K562 (cell line): ENCODE measurements around the gene MCOLN2. TPM values are rescaled to one million over a fixed set of nuclear protein-coding genes. Genes with fewer than 3 reads are reported as not detected.
"Not testable (repeated sequence)": the region's sequence is repeated elsewhere in the genome, so short reads cannot be mapped to it uniquely, and the experiment has no call there.

Source experiments
- ATAC-seq: fragments of 200-7000 bp; cut with Tn5 transposase; 3 replicates; pipeline ENCODE4 v1.9.1; 2020; ENCODE audit warnings: moderate library complexity
- BruUV-seq: library from RNA; stranded (reverse); fragments of 400-500 nt; replicated peaks from 2 replicates; lab custom pipeline; 2021; lab: Mats Ljungman, UMichigan
- CTCF ChIA-PET: fragments of 300-600 bp; formaldehyde crosslinking; extraction: SDS; loops from one replicate; lab custom pipeline; 2021; ENCODE audit warnings: low intra/inter-chr PET ratio; lab: Yijun Ruan, JAX
- POLR2A ChIA-PET: fragments of 300-600, 350-650 bp; sonication (Branson Sonifier 250); formaldehyde crosslinking; extraction: SDS; loops from one replicate; lab custom pipeline; 2021; ENCODE audit warnings: antibody characterized with exemption, inconsistent platforms; lab: Yijun Ruan, JAX
- DNase-seq, 4 experiments: peaks; one replicate each; pipeline versions ENCODE4 v3.0.0 to v3.0.0-alpha.2; 2011 to 2018; ENCODE audit warnings: low spot score in 3 of 4, mixed read lengths in 3 of 4; ENCODE audit errors: extremely low read depth in 1 of 4
- FAIRE-seq: peaks from 2 replicates; lab custom pipeline; 2011; peaks lifted over from hg19 to GRCh38; lab: Jason Lieb, UNC
- H2AFZ ChIP-seq: 2 replicates; pipeline ENCODE4 v1.6.0; 2011; ENCODE audit warnings: low read depth, low read length, control low read depth, inconsistent platforms
- H3K27ac ChIP-seq: fragments of 200-600 bp; 3 replicates; pipeline ENCODE4 v1.8.0; 2011; ENCODE audit warnings: low read depth, mild to moderate bottlenecking, control low read depth, inconsistent platforms, low read length, moderate library complexity, mixed read lengths; ENCODE audit errors: extremely low read depth
- H3K27me3 ChIP-seq, 2 experiments: fragments of 300-600 bp in 1 of 2; 2 replicates in 1 of 2; 3 replicates in 1 of 2; pipeline versions ENCODE4 v1.6.0 to v1.8.0; 2011; ENCODE audit warnings: inconsistent platforms in 2 of 2, low read length in 2 of 2, mild to moderate bottlenecking in 1 of 2, mixed read lengths in 1 of 2, moderate library complexity in 1 of 2; ENCODE audit not compliant: control insufficient read depth in 2 of 2, insufficient read depth in 2 of 2
- H3K36me3 ChIP-seq: fragments of 300-600 bp; 3 replicates; pipeline ENCODE4 v1.8.0; 2011; ENCODE audit warnings: mild to moderate bottlenecking, low read length, inconsistent platforms; ENCODE audit not compliant: control insufficient read depth, insufficient read depth
- H3K4me1 ChIP-seq, 2 experiments: fragments of 200-600 bp in 1 of 2; replicated peaks in 1 of 2; 2 replicates in 1 of 2; 3 replicates in 1 of 2; pipeline versions ENCODE4 v1.5.1 to v1.8.0; 2011; ENCODE audit warnings: inconsistent platforms in 2 of 2, low read length in 2 of 2, mild to moderate bottlenecking in 1 of 2, mixed read lengths in 1 of 2, moderate library complexity in 1 of 2; ENCODE audit not compliant: control insufficient read depth in 2 of 2, insufficient read depth in 2 of 2
- H3K4me2 ChIP-seq: 2 replicates; pipeline ENCODE4 v1.6.1; 2011; ENCODE audit warnings: low read length, control low read depth, inconsistent platforms, mixed read lengths; ENCODE audit not compliant: insufficient read depth
- H3K4me3 ChIP-seq: fragments of 200-600 bp; sonication (generic), shearing (Covaris generic); 2 replicates; pipeline ENCODE4 v1.5.1; 2016; ENCODE audit warnings: control low read depth, inconsistent platforms
- H3K79me2 ChIP-seq: fragments of 200-600 bp; 3 replicates; pipeline ENCODE4 v1.8.0; 2011; ENCODE audit warnings: low read length, inconsistent platforms; ENCODE audit not compliant: control insufficient read depth, insufficient read depth
- H3K9ac ChIP-seq, 2 experiments: 2 replicates each; pipeline versions ENCODE4 v1.6.0 to v1.6.1; 2011; ENCODE audit warnings: low read depth in 2 of 2, low read length in 2 of 2, control low read depth in 1 of 2, inconsistent platforms in 1 of 2, mild to moderate bottlenecking in 1 of 2, mixed read lengths in 1 of 2; ENCODE audit not compliant: insufficient read depth in 1 of 2
- H3K9me1 ChIP-seq: one replicate; pipeline ENCODE4 v1.6.0; 2011; ENCODE audit warnings: inconsistent platforms, mild to moderate bottlenecking, low read length, moderate library complexity; ENCODE audit not compliant: control insufficient read depth, insufficient read depth
- H3K9me3 ChIP-seq: replicated peaks from 2 replicates; pipeline ENCODE4 v1.5.1; 2011; ENCODE audit warnings: low read depth, low read length, inconsistent platforms; ENCODE audit not compliant: control insufficient read depth, insufficient read depth
- H4K20me1 ChIP-seq: replicated peaks from 2 replicates; pipeline ENCODE4 v1.6.1; 2011; ENCODE audit warnings: low read length, inconsistent platforms, mixed read lengths; ENCODE audit not compliant: control insufficient read depth, insufficient read depth
- FOXM1 ChIP-seq, 2 experiments: fragments of 450-650 bp in 1 of 2; sonication (generic) in 1 of 2; formaldehyde crosslinking in 1 of 2; IDR thresholded peaks; 2 replicates each; pipeline versions ENCODE4 v1.6.1 to v1.9.0; 2017 to 2022; ENCODE audit warnings: low read depth in 2 of 2, mild to moderate bottlenecking in 2 of 2, missing genetic modification reagents in 1 of 2, moderate library complexity in 1 of 2
- NCOA6 ChIP-seq: fragments of 450-650 bp; IDR thresholded peaks from 2 replicates; pipeline ENCODE4 v1.6.1; 2017; ENCODE audit warnings: mild to moderate bottlenecking
- STAT5A ChIP-seq: IDR thresholded peaks from 2 replicates; pipeline ENCODE4 v1.6.1; 2012; ENCODE audit warnings: low read length, inconsistent platforms, borderline replicate concordance
- ZBTB17 ChIP-seq: fragments of 450-650 bp; formaldehyde crosslinking; IDR thresholded peaks from 2 replicates; pipeline ENCODE4 v1.4.0; 2020; ENCODE audit warnings: mild to moderate bottlenecking
- ZC3H11A ChIP-seq: IDR thresholded peaks from 2 replicates; pipeline ENCODE4 v1.6.1; 2012; ENCODE audit warnings: low read depth, low read length, improper control_type of control experiment
- WGBS: fragments of 100-300 bp; shearing (Covaris generic); methylation state at CpG from one replicate; pipeline ENCODE4 v1.1.6; 2016; ENCODE audit warnings: low coverage, mixed read lengths; ENCODE audit not compliant: insufficient coverage; ENCODE audit errors: missing lambda C conversion rate; 5-methylcytosine and 5-hydroxymethylcytosine counted together
- in situ Hi-C: fragments of 300-500 bp; cut with MboI; formaldehyde crosslinking; loops from 4 replicates; pipeline ENCODE4 v1.15.0; 2018; ENCODE audit warnings: inconsistent platforms, mixed read lengths
- intact Hi-C: fragments of 100-400 bp; cut with micrococcal nuclease; formaldehyde crosslinking; loops from 2 replicates; pipeline ENCODE4 v1.14.2; 2022
- polyA plus RNA-seq, 8 experiments: library from polyadenylated mRNA; depleted of rRNA in 4 of 8; stranded (reverse) in 5 of 8; unstranded in 3 of 8; fragments of >200 nt; fragmentation: Nextera tagmentation in 2 of 8; fragmentation: Illumina TruSeq in 1 of 8; extraction: Ambion mirVana in 2 of 8; extraction: Trizol in 1 of 8; gene quantifications; 2 replicates each; pipeline versions ENCODE4 v1.2.1 to v1.2.3, GENCODE V29; 2011 to 2014; ENCODE audit warnings: inconsistent platforms in 1 of 8, missing spikeins in 1 of 8
- total RNA-seq, 7 experiments: library from RNA; depleted of rRNA in 6 of 7; stranded (reverse); fragments of >200 nt in 6 of 7; fragmentation: Illumina TruSeq in 2 of 7; extraction: Trizol in 2 of 7; gene quantifications; 2 replicates each; pipeline versions ENCODE4 v1.2.1 to v1.2.3, GENCODE V29; 2011 to 2021; ENCODE audit warnings: low replicate concordance in 1 of 7
- TF ChIP-seq, protein P1 (sequence below): IDR thresholded peaks from 2 replicates; pipeline ENCODE4 v1.6.1; 2016; ENCODE audit warnings: missing genetic modification characterization, missing compliant biosample characterization
- TF ChIP-seq, protein P2 (sequence below): IDR thresholded peaks from 2 replicates; pipeline ENCODE4 v1.6.1; 2012; ENCODE audit warnings: low read depth, low read length, improper control_type of control experiment, borderline replicate concordance

The MCOLN2 gene
- total and polyA plus RNA-seq, 9 of the 15 experiments (the other 6 are each of a cell fraction or from before 2014, with no cell fraction given): 0.18 TPM; not detected in 8

DNA sequence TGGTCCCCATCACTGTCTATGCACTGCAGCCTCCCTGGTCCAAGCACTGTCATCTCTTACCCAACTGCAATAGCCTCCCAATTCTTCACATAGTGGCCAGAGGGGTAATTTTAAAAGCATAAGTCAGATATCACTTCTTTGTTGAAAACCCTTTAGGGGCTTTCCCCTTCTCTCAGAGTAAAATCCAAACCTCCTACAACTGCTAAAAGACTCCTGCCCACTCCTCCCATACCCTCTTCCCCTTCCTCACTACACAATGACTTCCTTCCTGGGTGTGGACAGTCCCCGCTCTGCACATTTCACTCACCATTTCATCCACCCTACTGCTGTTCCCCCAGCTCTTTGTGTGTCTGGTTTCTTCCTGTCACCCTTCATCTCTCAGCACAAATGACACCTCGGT, 8.3 kb downstream of the MCOLN2 start:
- BruUV-seq: no TSS peak
- DNase-seq: no peak
- Histone ChIP-seq H3K9me3 (no peaks in the 10 kb centered on the region), H3K9me1 (no peaks in the 10 kb centered on the region), H3K4me2 (no peak overlapping the region), H3K4me1 (no peaks in the 10 kb centered on the region), H3K27me3 (no peaks in the 10 kb centered on the region), H2AFZ (no peak overlapping the region), H3K79me2 (no peaks in the 10 kb centered on the region), H4K20me1 (no peaks in the 10 kb centered on the region), H3K27ac (no peak overlapping the region), H3K36me3 (no peaks in the 10 kb centered on the region), H3K4me3 (no peak overlapping the region), H3K9ac (no peak overlapping the region)
- intact Hi-C loops: no loop called here
- ATAC-seq: no peak
- TF ChIP-seq, protein P1, sequence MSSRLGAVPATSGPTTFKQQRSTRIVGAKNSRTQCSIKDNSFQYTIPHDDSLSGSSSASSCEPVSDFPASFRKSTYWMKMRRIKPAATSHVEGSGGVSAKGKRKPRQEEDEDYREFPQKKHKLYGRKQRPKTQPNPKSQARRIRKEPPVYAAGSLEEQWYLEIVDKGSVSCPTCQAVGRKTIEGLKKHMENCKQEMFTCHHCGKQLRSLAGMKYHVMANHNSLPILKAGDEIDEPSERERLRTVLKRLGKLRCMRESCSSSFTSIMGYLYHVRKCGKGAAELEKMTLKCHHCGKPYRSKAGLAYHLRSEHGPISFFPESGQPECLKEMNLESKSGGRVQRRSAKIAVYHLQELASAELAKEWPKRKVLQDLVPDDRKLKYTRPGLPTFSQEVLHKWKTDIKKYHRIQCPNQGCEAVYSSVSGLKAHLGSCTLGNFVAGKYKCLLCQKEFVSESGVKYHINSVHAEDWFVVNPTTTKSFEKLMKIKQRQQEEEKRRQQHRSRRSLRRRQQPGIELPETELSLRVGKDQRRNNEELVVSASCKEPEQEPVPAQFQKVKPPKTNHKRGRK (tag): no peak
- no peak for TF ChIP-seq ZC3H11A
- TF ChIP-seq STAT5A: no peak
- TF ChIP-seq, protein P2, sequence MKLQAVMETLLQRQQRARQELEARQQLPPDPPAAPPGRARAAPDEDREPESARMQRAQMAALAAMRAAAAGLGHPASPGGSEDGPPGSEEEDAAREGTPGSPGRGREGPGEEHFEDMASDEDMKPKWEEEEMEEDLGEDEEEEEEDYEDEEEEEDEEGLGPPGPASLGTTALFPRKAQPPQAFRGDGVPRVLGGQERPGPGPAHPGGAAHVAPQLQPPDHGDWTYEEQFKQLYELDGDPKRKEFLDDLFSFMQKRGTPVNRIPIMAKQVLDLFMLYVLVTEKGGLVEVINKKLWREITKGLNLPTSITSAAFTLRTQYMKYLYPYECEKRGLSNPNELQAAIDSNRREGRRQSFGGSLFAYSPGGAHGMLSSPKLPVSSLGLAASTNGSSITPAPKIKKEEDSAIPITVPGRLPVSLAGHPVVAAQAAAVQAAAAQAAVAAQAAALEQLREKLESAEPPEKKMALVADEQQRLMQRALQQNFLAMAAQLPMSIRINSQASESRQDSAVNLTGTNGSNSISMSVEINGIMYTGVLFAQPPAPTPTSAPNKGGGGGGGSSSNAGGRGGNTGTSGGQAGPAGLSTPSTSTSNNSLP: no peak
- no peak for TF ChIP-seq FOXM1 (IDR thresholded peaks at IDR 0.05; ENCODE audit: low read depth)
- no peak for TF ChIP-seq FOXM1 (CRISPR knock-in tag; IDR thresholded peaks at IDR 0.05; ENCODE audit: low read depth)
- no peak for TF ChIP-seq ZBTB17 (CRISPR knock-in tag)
- no peak for TF ChIP-seq NCOA6
- no peak for FAIRE-seq
- ChIA-PET POLR2A (no interaction called here), CTCF (no interaction called here)
- in situ Hi-C loops: no loop called here
- WGBS: 0% methylated on average over 2 of the region's 2 CpGs

DNA sequence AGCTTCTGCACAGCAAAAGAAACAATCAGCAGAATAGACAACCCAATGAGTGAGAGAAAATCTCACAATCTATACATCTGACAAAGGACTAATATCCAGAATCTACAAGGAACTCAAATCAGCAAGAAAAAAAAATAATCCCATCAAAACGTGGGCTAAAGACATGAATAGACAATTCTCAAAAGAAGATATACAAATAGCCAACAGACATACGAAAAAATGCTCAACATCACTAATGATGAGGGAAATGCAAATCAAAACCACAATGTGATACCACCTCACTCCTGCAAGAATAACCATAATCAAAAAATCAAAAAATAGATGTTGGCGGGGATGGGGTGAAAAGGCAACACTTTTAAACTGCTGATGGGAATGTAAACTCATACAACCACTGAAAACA, 10.4 kb downstream of the MCOLN2 start:
- H3K4me2 ChIP-seq, H3K27me3 ChIP-seq, H3K9me1 ChIP-seq, H3K9me3 ChIP-seq, CTCF ChIA-PET, in situ Hi-C loops, H3K4me3 ChIP-seq, DNase-seq, H2AFZ ChIP-seq, H3K4me1 ChIP-seq, ATAC-seq, H3K27ac ChIP-seq, H3K36me3 ChIP-seq, BruUV-seq, H3K9ac ChIP-seq, H3K79me2 ChIP-seq, FAIRE-seq, intact Hi-C loops, POLR2A ChIA-PET, H4K20me1 ChIP-seq: not testable (repeated sequence)
- 2% methylated on average over 3 of the region's 3 CpGs for WGBS
